Vagina (tissue), 2 donors: Measurements from ENCODE around the gene CDC42EP3.

Source experiments
- POLR2A ChIP-seq, 2 donors: fragments of 450-650 bp; IDR thresholded peaks; one replicate each; pipeline ENCODE4 v1.6.1; 2017; ENCODE audit warnings: antibody characterized with exemption in 2 of 2, mild to moderate bottlenecking in 2 of 2, moderate library complexity in 2 of 2
- TF ChIP-seq, protein P1 (sequence below), 3 experiments: fragments of 450-650 bp in 2 of 3; fragments of 200-600 bp in 1 of 3; sonication (generic) in 1 of 3; IDR thresholded peaks; one replicate each; pipeline ENCODE4 v1.5.1; 2017 to 2019; ENCODE audit warnings: antibody characterized with exemption in 3 of 3, mild to moderate bottlenecking in 2 of 3, moderate library complexity in 2 of 3

DNA sequence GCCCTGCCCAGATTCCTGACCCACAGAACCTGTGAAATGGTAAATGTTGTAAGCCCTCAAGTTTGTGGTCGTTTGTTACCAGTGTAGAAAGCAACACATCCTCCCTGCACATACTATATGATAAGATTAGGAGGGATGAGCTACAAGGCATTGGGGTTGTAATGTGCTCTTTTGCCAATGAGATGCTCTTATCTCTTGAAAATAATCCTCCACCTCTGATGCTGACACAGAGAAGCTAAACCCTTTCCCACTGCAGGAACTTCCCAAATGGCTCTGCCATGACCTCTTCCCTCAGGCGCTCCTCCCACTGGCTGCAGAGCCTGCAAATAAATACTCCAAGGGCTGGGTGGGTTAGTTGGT lies 23.5 kb downstream of the CDC42EP3 start:
- no peak for TF ChIP-seq POLR2A (IDR thresholded peaks at IDR 0.05)
- TF ChIP-seq, protein P1, sequence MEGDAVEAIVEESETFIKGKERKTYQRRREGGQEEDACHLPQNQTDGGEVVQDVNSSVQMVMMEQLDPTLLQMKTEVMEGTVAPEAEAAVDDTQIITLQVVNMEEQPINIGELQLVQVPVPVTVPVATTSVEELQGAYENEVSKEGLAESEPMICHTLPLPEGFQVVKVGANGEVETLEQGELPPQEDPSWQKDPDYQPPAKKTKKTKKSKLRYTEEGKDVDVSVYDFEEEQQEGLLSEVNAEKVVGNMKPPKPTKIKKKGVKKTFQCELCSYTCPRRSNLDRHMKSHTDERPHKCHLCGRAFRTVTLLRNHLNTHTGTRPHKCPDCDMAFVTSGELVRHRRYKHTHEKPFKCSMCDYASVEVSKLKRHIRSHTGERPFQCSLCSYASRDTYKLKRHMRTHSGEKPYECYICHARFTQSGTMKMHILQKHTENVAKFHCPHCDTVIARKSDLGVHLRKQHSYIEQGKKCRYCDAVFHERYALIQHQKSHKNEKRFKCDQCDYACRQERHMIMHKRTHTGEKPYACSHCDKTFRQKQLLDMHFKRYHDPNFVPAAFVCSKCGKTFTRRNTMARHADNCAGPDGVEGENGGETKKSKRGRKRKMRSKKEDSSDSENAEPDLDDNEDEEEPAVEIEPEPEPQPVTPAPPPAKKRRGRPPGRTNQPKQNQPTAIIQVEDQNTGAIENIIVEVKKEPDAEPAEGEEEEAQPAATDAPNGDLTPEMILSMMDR (IDR thresholded peaks at IDR 0.05): no peak
